ENCODE results near the gene GIMAP6.
"Not testable (repeated sequence)": the region's sequence is repeated elsewhere in the genome, so short reads cannot be mapped to it uniquely, and the experiment has no call there.

GIMAP6 gene

DNA sequence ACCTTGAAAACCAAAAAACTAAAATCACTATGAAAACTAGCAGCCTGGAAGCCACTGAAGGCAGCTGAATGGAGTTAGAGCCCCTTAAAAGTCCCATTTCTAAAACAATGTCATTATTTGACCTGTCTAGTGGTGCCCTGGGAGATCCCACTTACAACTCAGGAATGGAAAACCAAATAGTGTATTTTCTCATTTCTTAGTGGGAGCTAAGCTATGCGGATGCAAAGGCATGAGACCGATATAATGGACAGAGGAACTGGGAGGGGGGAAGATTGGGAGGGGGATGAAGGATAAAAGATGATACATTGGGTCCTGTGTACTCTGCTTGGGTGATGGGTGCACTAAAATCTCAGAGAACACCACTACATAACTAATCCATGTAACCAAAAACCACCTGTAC, 43.5 kb upstream of the GIMAP6 start:
- no peaks in the 10 kb centered on the region for H4K20me1 ChIP-seq (ENCODE audit: insufficient read depth, low read length)
- H3K9ac ChIP-seq (ENCODE audit: low read length) = no peak overlapping the region
- no peaks in the 10 kb centered on the region for H3K9me3 ChIP-seq (replicated peaks; ENCODE audit: insufficient read depth, low read length)
- H3K4me2 ChIP-seq (ENCODE audit: low read depth, low read length) = no peak overlapping the region
- TF ChIP-seq EZH2phosphoT487 (IDR thresholded peaks at IDR 0.05; ENCODE audit: low read length) (no peak), EZH2 (optimal IDR thresholded peaks at IDR 0.05; ENCODE audit: low read depth, low read length) (no peak), CTCF (IDR thresholded peaks at IDR 0.05; ENCODE audit: low read length) (no peak)
- H3K4me1 ChIP-seq (ENCODE audit: low read length) = peaks cover 5% of the 10 kb centered on the region; the same call in 1 of the 2 replicates
- no peak for DNase-seq
- no peak overlapping the region for H3K27ac ChIP-seq (ENCODE audit: low read length)
- H3F3A ChIP-seq (ENCODE audit: insufficient read depth, low read length) = 0 out of 2 replicates have a peak, but pooled peaks cover 4% of the 10 kb centered on the region
- H3K36me3 ChIP-seq (replicated peaks; ENCODE audit: insufficient read depth, low read length) = no peaks in the 10 kb centered on the region
- no peak overlapping the region for H2AFZ ChIP-seq (ENCODE audit: low read length)
- H3K27me3 ChIP-seq (replicated peaks; ENCODE audit: insufficient read depth, low read length) = peaks cover 13% of the 10 kb centered on the region
- no peak overlapping the region for H3K4me3 ChIP-seq (ENCODE audit: low read length)
- no peaks in the 10 kb centered on the region for H3K79me2 ChIP-seq (ENCODE audit: low read length)
- no peaks in the 10 kb centered on the region for H3K9me2 ChIP-seq (replicated peaks; ENCODE audit: insufficient read depth, low read length)

- H3K4me2 ChIP-seq (ENCODE audit: low read depth, low read length) = not testable (repeated sequence)
- peaks cover 13% of the 10 kb centered on the region for H3K27me3 ChIP-seq (replicated peaks; ENCODE audit: insufficient read depth, low read length)
Measured at GRCh38 chr7:150671798-150672585, 39.8 kb upstream of the GIMAP6 start.

GRCh38 chr7:150668977-150669376, 36.8 kb upstream of the GIMAP6 start:
- no peaks in the 10 kb centered on the region for H4K20me1 ChIP-seq (ENCODE audit: insufficient read depth, low read length)

More at GRCh38 chr7:150671798-150672585, 39.8 kb upstream of the GIMAP6 start:
- not testable (repeated sequence) for H2AFZ ChIP-seq (ENCODE audit: low read length); H3K36me3 ChIP-seq (replicated peaks; ENCODE audit: insufficient read depth, low read length); H3K9me2 ChIP-seq (replicated peaks; ENCODE audit: insufficient read depth, low read length); H3K27ac ChIP-seq (ENCODE audit: low read length); H3F3A ChIP-seq (ENCODE audit: insufficient read depth, low read length); H3K9ac ChIP-seq (ENCODE audit: low read length); DNase-seq; H3K79me2 ChIP-seq (ENCODE audit: low read length); H3K4me3 ChIP-seq (ENCODE audit: low read length); H3K9me3 ChIP-seq (replicated peaks; ENCODE audit: insufficient read depth, low read length); H4K20me1 ChIP-seq (ENCODE audit: insufficient read depth, low read length)
- peaks cover 13% of the 10 kb centered on the region for H3K4me1 ChIP-seq (ENCODE audit: low read length)

More at GRCh38 chr7:150668977-150669376, 36.8 kb upstream of the GIMAP6 start:
- no peak overlapping the region for H2AFZ ChIP-seq (ENCODE audit: low read length)
- TF ChIP-seq CTCF (IDR thresholded peaks at IDR 0.05; ENCODE audit: low read length) (no peak), EZH2phosphoT487 (IDR thresholded peaks at IDR 0.05; ENCODE audit: low read length) (no peak), EZH2 (optimal IDR thresholded peaks at IDR 0.05; ENCODE audit: low read depth, low read length) (no peak)
- H3K9me3 ChIP-seq (replicated peaks; ENCODE audit: insufficient read depth, low read length) = no peaks in the 10 kb centered on the region
- no peak for DNase-seq
- H3K36me3 ChIP-seq (replicated peaks; ENCODE audit: insufficient read depth, low read length) = no peaks in the 10 kb centered on the region
- no peaks in the 10 kb centered on the region for H3K79me2 ChIP-seq (ENCODE audit: low read length)
- no peak overlapping the region for H3K4me2 ChIP-seq (ENCODE audit: low read depth, low read length)
- no peak overlapping the region for H3K27ac ChIP-seq (ENCODE audit: low read length)
- H3K27me3 ChIP-seq (replicated peaks; ENCODE audit: insufficient read depth, low read length) = no peaks in the 10 kb centered on the region
- no peak overlapping the region for H3K9ac ChIP-seq (ENCODE audit: low read length)
- peaks cover 14% of the 10 kb centered on the region for H3K4me1 ChIP-seq (ENCODE audit: low read length)
- H3K9me2 ChIP-seq (replicated peaks; ENCODE audit: insufficient read depth, low read length) = no peaks in the 10 kb centered on the region
- 0 out of 2 replicates have a peak, but pooled peaks cover 3% of the 10 kb centered on the region for H3F3A ChIP-seq (ENCODE audit: insufficient read depth, low read length)
- no peak overlapping the region for H3K4me3 ChIP-seq (ENCODE audit: low read length)

All from MM.1S (cell line).